ENCODE data around the gene KANK2.

GRCh38 chr19:11239377-11240000 lies 42.1 kb upstream of the KANK2 start, which contains the start of gene ANGPTL8:
- TF ChIP-seq EZH2 (IDR thresholded peaks at IDR 0.05; ENCODE audit: insufficient read depth, poor library complexity, severe bottlenecking) = no peak
- no peak for TF ChIP-seq EZH2phosphoT487 (IDR thresholded peaks at IDR 0.05; ENCODE audit: insufficient read depth, low read depth)
